Activated B cell treated with CpG ODN at 0.5 μM for 24 hours (primary cell): ENCODE measurements around the gene NAALADL2. TPM values are rescaled to one million over a fixed set of nuclear protein-coding genes. Genes with fewer than 3 reads are reported as not detected.
"Not testable (repeated sequence)": the region's sequence is repeated elsewhere in the genome, so short reads cannot be mapped to it uniquely, and the experiment has no call there.

Experiments used
- ATAC-seq: fragments of 200-7000 bp; cut with Tn5 transposase; one replicate; pipeline ENCODE4 v1.10.0; 2021; ENCODE audit warnings: low read depth, mild to moderate bottlenecking, moderate library complexity
- CTCF ChIA-PET: fragments of 350-600 bp; sonication (Branson Sonifier 250); formaldehyde crosslinking; loops from one replicate; lab custom pipeline; 2021; ENCODE audit warnings: antibody characterized with exemption; lab: Charles Lee
- POLR2A ChIA-PET: fragments of 350-600 bp; sonication (Branson Sonifier 250); formaldehyde crosslinking; loops from one replicate; lab custom pipeline; 2021; ENCODE audit warnings: antibody characterized with exemption; lab: Charles Lee
- DNase-seq: peaks from one replicate; pipeline ENCODE4 v3.0.0; 2022
- H3K27ac Mint-ChIP-seq: one replicate; pipeline ENCODE4 v1.8.0; 2020; ENCODE audit warnings: mixed read lengths
- H3K27me3 Mint-ChIP-seq: one replicate; pipeline ENCODE4 v1.8.0; 2021; ENCODE audit warnings: mixed read lengths
- H3K36me3 Mint-ChIP-seq: one replicate; pipeline ENCODE4 v1.8.0; 2021; ENCODE audit warnings: low read depth, mixed read lengths
- H3K4me1 Mint-ChIP-seq: one replicate; pipeline ENCODE4 v1.8.0; 2021; ENCODE audit warnings: mixed read lengths
- H3K4me3 Mint-ChIP-seq: one replicate; pipeline ENCODE4 v1.8.0; 2020; ENCODE audit warnings: mild to moderate bottlenecking, mixed read lengths
- H3K9me3 Mint-ChIP-seq: one replicate; pipeline ENCODE4 v1.8.0; 2020; ENCODE audit warnings: mixed read lengths
- intact Hi-C: fragments of 100-400 bp; cut with micrococcal nuclease; formaldehyde crosslinking; loops from one replicate; pipeline ENCODE4 v1.15.1; 2024
- total RNA-seq: library from RNA; stranded (reverse); gene quantifications from 2 replicates; pipeline ENCODE4 v1.2.3, GENCODE V29; 2022
- TF ChIP-seq, protein P1 (sequence below): fragments of 200-600 bp; IDR thresholded peaks from one replicate; pipeline ENCODE4 v1.8.0; 2022; ENCODE audit warnings: antibody characterized with exemption, mild to moderate bottlenecking

Gene NAALADL2
- total RNA-seq, 1 donor from 2014 or later = not detected

DNA sequence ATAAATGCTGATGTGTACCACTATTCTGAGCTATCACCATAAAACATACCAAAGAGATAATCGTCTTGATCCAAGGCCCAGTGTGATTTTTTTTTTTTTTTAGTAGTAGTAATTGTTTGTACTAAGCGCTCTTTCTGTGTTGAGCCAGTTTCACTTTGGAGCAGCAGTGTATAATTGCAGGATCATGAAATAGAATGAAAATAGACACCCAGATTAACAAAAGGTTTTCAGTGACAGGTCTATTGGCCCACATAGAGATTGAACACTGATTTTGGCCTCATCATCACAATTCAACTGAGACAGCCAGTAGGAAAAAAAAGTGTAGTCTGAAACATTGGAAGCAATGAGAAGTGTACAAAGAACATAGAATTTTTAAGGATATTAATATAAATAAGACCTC lies 749.8 kb downstream of the NAALADL2 start:
- no peaks in the 10 kb centered on the region for H3K36me3 Mint-ChIP-seq
- ATAC-seq = no peak
- TF ChIP-seq, protein P1, sequence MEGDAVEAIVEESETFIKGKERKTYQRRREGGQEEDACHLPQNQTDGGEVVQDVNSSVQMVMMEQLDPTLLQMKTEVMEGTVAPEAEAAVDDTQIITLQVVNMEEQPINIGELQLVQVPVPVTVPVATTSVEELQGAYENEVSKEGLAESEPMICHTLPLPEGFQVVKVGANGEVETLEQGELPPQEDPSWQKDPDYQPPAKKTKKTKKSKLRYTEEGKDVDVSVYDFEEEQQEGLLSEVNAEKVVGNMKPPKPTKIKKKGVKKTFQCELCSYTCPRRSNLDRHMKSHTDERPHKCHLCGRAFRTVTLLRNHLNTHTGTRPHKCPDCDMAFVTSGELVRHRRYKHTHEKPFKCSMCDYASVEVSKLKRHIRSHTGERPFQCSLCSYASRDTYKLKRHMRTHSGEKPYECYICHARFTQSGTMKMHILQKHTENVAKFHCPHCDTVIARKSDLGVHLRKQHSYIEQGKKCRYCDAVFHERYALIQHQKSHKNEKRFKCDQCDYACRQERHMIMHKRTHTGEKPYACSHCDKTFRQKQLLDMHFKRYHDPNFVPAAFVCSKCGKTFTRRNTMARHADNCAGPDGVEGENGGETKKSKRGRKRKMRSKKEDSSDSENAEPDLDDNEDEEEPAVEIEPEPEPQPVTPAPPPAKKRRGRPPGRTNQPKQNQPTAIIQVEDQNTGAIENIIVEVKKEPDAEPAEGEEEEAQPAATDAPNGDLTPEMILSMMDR = no peak
- H3K27ac Mint-ChIP-seq = no peak overlapping the region
- ChIA-PET CTCF (no interaction called here), POLR2A (no interaction called here)
- H3K4me3 Mint-ChIP-seq = no peak overlapping the region
- intact Hi-C loops = no loop called here
- no peaks in the 10 kb centered on the region for H3K4me1 Mint-ChIP-seq
- H3K9me3 Mint-ChIP-seq = peaks cover 6% of the 10 kb centered on the region
- H3K27me3 Mint-ChIP-seq = no peaks in the 10 kb centered on the region
- DNase-seq = no peak

DNA sequence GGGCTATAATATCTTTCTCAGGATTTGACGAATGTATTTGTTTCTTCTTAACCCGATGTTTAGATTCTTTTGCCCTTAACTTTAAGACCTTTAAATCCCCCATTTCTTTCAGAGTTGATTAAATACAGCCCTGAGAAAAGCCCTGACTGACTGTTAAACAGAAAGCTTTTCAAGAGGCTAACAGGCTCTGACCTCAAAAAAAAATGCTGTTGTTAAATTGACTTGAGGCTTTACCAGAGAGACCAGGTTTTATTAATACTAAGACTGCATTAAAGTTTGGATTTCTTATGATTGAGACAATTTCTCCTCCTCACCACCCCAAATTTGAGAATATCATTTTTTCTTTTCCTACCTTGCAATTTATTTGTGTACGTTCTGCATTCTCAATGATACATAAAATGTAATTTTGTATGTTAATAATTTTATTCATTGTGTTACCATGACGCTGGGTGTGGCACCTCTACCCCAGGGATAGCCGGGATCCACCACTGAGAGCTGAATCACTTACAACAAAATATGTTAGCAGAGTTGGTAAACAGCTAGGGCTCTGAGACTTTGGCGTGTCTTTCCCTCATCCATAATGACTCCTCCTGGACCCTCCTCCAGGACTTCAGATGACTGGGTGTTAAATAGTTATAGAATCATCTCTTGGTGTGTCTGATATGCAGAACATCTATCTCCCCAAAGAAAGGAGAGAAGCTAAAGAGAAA lies 753.5 kb downstream of the NAALADL2 start:
- no peak overlapping the region for H3K27ac Mint-ChIP-seq
- DNase-seq (no peak), ATAC-seq (no peak)
- ChIA-PET POLR2A (no interaction called here), CTCF (no interaction called here)
- no peak overlapping the region for H3K4me3 Mint-ChIP-seq
- intact Hi-C loops = no loop called here
- H3K9me3 Mint-ChIP-seq = peaks cover 3% of the 10 kb centered on the region
- TF ChIP-seq, protein P1 = no peak
- no peaks in the 10 kb centered on the region for H3K36me3 Mint-ChIP-seq
- no peaks in the 10 kb centered on the region for H3K27me3 Mint-ChIP-seq
- H3K4me1 Mint-ChIP-seq = no peaks in the 10 kb centered on the region

DNA sequence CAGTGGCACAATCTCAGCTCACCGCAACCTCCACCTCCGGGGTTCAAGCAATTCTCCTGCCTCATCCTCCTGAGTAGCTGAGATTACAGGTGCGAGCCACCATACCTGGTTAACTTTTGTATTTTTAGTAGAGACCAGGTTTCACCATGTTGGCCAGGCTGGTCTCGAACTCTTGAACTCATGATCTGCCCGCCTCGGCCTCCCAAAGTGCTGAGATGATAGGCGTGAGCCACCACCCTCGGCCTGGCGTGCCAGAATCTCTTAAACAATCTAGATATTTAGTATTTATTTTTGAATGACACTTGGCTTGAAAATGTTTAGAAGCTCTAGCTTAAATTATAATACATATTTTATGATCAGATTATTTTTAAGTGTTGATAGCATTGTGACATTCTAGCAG lies 755.0 kb downstream of the NAALADL2 start:
- H3K36me3 Mint-ChIP-seq, ATAC-seq, intact Hi-C loops, H3K4me1 Mint-ChIP-seq, H3K27ac Mint-ChIP-seq, POLR2A ChIA-PET, DNase-seq, H3K9me3 Mint-ChIP-seq, H3K27me3 Mint-ChIP-seq, CTCF ChIA-PET, H3K4me3 Mint-ChIP-seq: not testable (repeated sequence)

DNA sequence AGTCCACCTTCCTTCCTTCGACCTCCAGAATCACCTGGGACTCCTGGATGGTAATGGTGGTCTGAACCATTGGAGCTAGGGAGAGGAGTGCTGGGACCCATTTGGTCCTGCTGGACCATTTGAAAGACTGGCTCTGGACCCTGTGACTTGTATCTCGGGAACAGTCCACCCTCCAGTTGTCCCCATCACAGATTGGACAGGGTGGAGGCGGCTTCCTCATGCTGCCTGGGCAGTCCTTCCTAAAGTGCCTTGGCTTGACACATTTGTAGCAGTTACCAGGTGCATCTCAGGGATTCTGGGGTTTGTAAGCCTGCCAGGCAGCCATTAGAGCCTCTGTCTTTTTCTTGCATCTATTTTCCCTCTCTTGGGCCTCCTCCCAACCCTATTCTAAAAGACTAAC lies 758.1 kb downstream of the NAALADL2 start:
- Mint-ChIP-seq H3K27me3 (no peaks in the 10 kb centered on the region), H3K4me1 (no peaks in the 10 kb centered on the region), H3K27ac (no peak overlapping the region), H3K36me3 (no peaks in the 10 kb centered on the region), H3K4me3 (no peak overlapping the region), H3K9me3 (peaks cover 2% of the 10 kb centered on the region)
- intact Hi-C loops = no loop called here
- POLR2A ChIA-PET = no interaction called here
- ATAC-seq (no peak), DNase-seq (no peak)
- CTCF ChIA-PET = no interaction called here
- TF ChIP-seq, protein P1 = no peak

DNA sequence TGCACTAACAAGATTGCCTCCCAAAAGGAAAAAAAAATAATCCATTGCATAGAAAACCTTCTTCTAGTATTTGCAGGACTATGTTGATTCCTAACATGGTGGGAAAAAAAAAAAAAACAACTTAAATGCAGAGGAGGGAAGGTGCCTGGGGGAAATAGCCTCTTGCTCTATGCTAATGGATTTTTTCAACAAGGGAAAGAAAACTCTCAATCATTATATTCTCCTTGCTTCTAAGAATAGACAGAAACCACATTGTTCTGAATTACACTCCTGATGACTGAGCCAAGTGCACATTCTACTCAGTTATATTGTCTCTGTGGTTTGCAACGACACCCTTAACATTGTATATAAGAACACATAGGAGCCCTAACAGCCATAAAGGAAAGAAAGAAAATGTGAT lies 760.2 kb downstream of the NAALADL2 start:
- no peak overlapping the region for H3K4me3 Mint-ChIP-seq
- ATAC-seq (no peak), DNase-seq (no peak)
- ChIA-PET POLR2A (no interaction called here), CTCF (no interaction called here)
- H3K27me3 Mint-ChIP-seq = no peaks in the 10 kb centered on the region
- TF ChIP-seq, protein P1 = no peak
- intact Hi-C loops = no loop called here
- H3K9me3 Mint-ChIP-seq = peaks cover 2% of the 10 kb centered on the region
- H3K36me3 Mint-ChIP-seq = no peaks in the 10 kb centered on the region
- no peaks in the 10 kb centered on the region for H3K4me1 Mint-ChIP-seq
- no peak overlapping the region for H3K27ac Mint-ChIP-seq

DNA sequence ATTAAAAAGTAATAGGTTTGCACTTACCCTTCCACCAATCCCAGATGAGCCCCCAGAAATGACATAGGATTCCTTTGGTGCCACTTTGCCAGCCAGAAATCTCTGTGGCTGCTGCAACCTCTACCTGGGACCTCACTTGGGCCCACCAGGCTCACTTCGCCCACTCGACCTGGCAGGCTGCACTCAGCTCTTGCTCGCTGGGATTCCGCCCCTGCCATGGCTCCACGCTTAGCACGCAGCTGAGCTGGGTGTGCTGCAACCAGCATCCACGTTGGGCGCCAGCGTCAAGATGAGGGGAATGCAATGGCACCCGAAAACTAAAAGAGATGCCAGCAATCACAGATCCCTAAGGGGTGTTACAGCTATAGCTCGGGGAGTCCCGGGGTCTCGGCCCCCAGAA lies 761.0 kb downstream of the NAALADL2 start:
- H3K27me3 Mint-ChIP-seq = no peaks in the 10 kb centered on the region
- H3K4me3 Mint-ChIP-seq = no peak overlapping the region
- POLR2A ChIA-PET = no interaction called here
- intact Hi-C loops = no loop called here
- DNase-seq (no peak), ATAC-seq (no peak)
- no peaks in the 10 kb centered on the region for H3K4me1 Mint-ChIP-seq
- TF ChIP-seq, protein P1 = no peak
- peaks cover 2% of the 10 kb centered on the region for H3K9me3 Mint-ChIP-seq
- no peaks in the 10 kb centered on the region for H3K36me3 Mint-ChIP-seq
- CTCF ChIA-PET = no interaction called here
- no peak overlapping the region for H3K27ac Mint-ChIP-seq
